Liver (tissue), 9 donors: ENCODE results near the gene CASTOR1. TPM values are rescaled to one million over a fixed set of nuclear protein-coding genes. Genes with fewer than 3 reads are reported as not detected.
A peak's percentile ranks its signal among the peaks of the same experiment; 100 is the strongest.
"Not testable (repeated sequence)": the region's sequence is repeated elsewhere in the genome, so short reads cannot be mapped to it uniquely, and the experiment has no call there.

Source experiments
- DNase-seq: peaks from one replicate; pipeline ENCODE4 v3.0.0-alpha.2; 2017; ENCODE audit warnings: low spot score
- H3K27ac ChIP-seq, 2 donors: one replicate each; pipeline ENCODE4 v1.7.0; 2013; ENCODE audit warnings: inconsistent platforms in 2 of 2, low read length in 2 of 2, control low read depth in 1 of 2, low read depth in 1 of 2, mild to moderate bottlenecking in 1 of 2
- H3K27me3 ChIP-seq, 4 donors: one replicate each; pipeline versions ENCODE4 v1.6.1 to v1.7.0; 2013; ENCODE audit warnings: low read length in 3 of 4, inconsistent platforms in 1 of 4, mild to moderate bottlenecking in 1 of 4, moderate library complexity in 1 of 4; ENCODE audit not compliant: control insufficient read depth in 4 of 4, insufficient read depth in 4 of 4
- H3K36me3 ChIP-seq, 4 donors: one replicate each; pipeline versions ENCODE4 v1.6.1 to v1.7.0; 2013; ENCODE audit warnings: low read length in 3 of 4, mild to moderate bottlenecking in 3 of 4, low read depth in 1 of 4, moderate library complexity in 1 of 4; ENCODE audit not compliant: control insufficient read depth in 4 of 4, insufficient read depth in 3 of 4
- H3K4me1 ChIP-seq, 4 donors: one replicate each; pipeline versions ENCODE4 v1.6.1 to v1.7.0; 2013; ENCODE audit warnings: low read length in 3 of 4, mild to moderate bottlenecking in 3 of 4, moderate library complexity in 1 of 4; ENCODE audit not compliant: control insufficient read depth in 4 of 4, insufficient read depth in 4 of 4
- H3K4me3 ChIP-seq, 3 donors: one replicate each; pipeline versions ENCODE4 v1.6.1 to v1.7.0; 2013; ENCODE audit warnings: low read length in 3 of 3, control low read depth in 1 of 3, low read depth in 1 of 3, mild to moderate bottlenecking in 1 of 3
- H3K9ac ChIP-seq, 2 donors: one replicate each; pipeline ENCODE4 v1.7.0; 2013; ENCODE audit warnings: low read length in 2 of 2, mild to moderate bottlenecking in 2 of 2, moderate library complexity in 2 of 2, control low read depth in 1 of 2, low read depth in 1 of 2
- H3K9me3 ChIP-seq, 4 donors: one replicate each; pipeline versions ENCODE4 v1.6.1 to v1.7.0; 2013; ENCODE audit warnings: low read length in 3 of 4; ENCODE audit not compliant: control insufficient read depth in 4 of 4
- FOXA1 ChIP-seq: IDR thresholded peaks from 2 replicates; pipeline ENCODE4 v1.6.1; 2016; ENCODE audit warnings: antibody characterized with exemption
- FOXA2 ChIP-seq: IDR thresholded peaks from 2 replicates; pipeline ENCODE4 v1.6.1; 2016; ENCODE audit warnings: antibody characterized with exemption
- GABPA ChIP-seq, 2 donors: IDR thresholded peaks in 1 of 2; conservative IDR thresholded peaks in 1 of 2; 2 replicates each; pipeline ENCODE4 v1.6.1; 2016; ENCODE audit warnings: antibody characterized with exemption in 2 of 2, mild to moderate bottlenecking in 1 of 2, moderate library complexity in 1 of 2
- HNF4A ChIP-seq, 2 donors: conservative IDR thresholded peaks; 2 replicates each; pipeline ENCODE4 v1.6.1; 2016; ENCODE audit warnings: antibody characterized with exemption in 2 of 2, mild to moderate bottlenecking in 2 of 2
- HNF4G ChIP-seq: IDR thresholded peaks from 2 replicates; pipeline ENCODE4 v1.6.1; 2016; ENCODE audit warnings: antibody characterized with exemption
- JUND ChIP-seq, 2 donors: IDR thresholded peaks; 2 replicates each; pipeline ENCODE4 v1.6.1; 2016; ENCODE audit warnings: antibody characterized with exemption in 2 of 2
- NR2F2 ChIP-seq: IDR thresholded peaks from 2 replicates; pipeline ENCODE4 v1.6.1; 2016; ENCODE audit warnings: antibody characterized with exemption
- SP1 ChIP-seq: IDR thresholded peaks from 2 replicates; pipeline ENCODE4 v1.6.1; 2018; ENCODE audit warnings: antibody characterized with exemption, mild to moderate bottlenecking
- TAF1 ChIP-seq: conservative IDR thresholded peaks from 2 replicates; pipeline ENCODE4 v1.6.1; 2016; ENCODE audit warnings: antibody characterized with exemption, mild to moderate bottlenecking
- WGBS: extraction: QIAGEN DNeasy Blood & Tissue Kit; methylation state at CpG from one replicate; pipeline ENCODE4 v1.1.7; 2013; 5-methylcytosine and 5-hydroxymethylcytosine counted together
- polyA plus RNA-seq, 2 donors: library from polyadenylated mRNA; stranded (reverse) in 1 of 2; unstranded in 1 of 2; fragments of 200-250 nt in 1 of 2; fragments of >200 nt in 1 of 2; fragmentation: Nextera tagmentation in 1 of 2; extraction: Ambion mirVana in 1 of 2; gene quantifications; one replicate each; pipeline versions ENCODE4 v1.2.1 to v1.2.3, GENCODE V29; 2013 to 2015
- total RNA-seq, 2 donors: library from RNA; depleted of rRNA; stranded (reverse); fragments of >200 nt; gene quantifications; one replicate each; pipeline ENCODE4 v1.2.3, GENCODE V29; 2014
- TF ChIP-seq, protein P1 (sequence below): IDR thresholded peaks from 2 replicates; pipeline ENCODE4 v1.6.1; 2016; ENCODE audit warnings: antibody characterized with exemption, mild to moderate bottlenecking
- TF ChIP-seq, protein P2 (sequence below): IDR thresholded peaks from 2 replicates; pipeline ENCODE4 v1.6.1; 2016; ENCODE audit warnings: antibody characterized with exemption
- TF ChIP-seq, protein P3 (sequence below): fragments of 150-350 bp; IDR thresholded peaks from 2 replicates; pipeline ENCODE4 v1.5.1; 2017; ENCODE audit warnings: improper control_type of control experiment, low read depth, low read length; ENCODE audit not compliant: missing input control
- TF ChIP-seq, protein P4 (sequence below): IDR thresholded peaks from 2 replicates; pipeline ENCODE4 v1.6.1; 2016; ENCODE audit warnings: antibody characterized with exemption
- donor health status: healthy.
- donor health status: healthy.
- donor health status: healthy.
- donor health status: healthy.
- donor health status: healthy.

CASTOR1 gene
- total and polyA plus RNA-seq, 4 donors, result 1.8 to 5.4 (median 2.4) TPM

DNA sequence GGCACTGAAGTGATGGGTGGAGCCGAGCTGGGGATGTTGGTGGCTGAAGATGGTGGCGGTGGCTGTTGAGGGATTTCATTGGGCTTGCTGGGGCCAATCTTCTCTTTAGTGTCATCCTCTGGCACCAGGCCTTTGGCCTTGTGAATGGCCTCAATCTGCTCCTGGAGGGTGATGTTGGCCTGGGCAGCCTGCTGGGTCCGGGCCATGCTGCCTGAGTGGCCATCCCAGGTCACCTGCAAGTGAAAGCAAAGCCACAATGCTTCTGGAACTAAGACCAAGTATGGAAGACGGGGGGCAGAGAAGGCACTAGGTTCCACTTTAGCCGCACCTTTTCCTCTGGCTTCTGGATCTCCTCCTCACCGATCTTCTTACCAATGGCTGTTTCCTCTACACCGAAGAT, 49.5 kb upstream of the CASTOR1 start:
- Histone ChIP-seq H3K27ac (no peak overlapping the region), H3K9me3 (no peaks in the 10 kb centered on the region), H3K9ac (no peak overlapping the region), H3K27me3 (no peaks in the 10 kb centered on the region), H3K36me3 (peaks cover 49 to 96% (median 82%) of the 10 kb centered on the region in 4 donors), H3K4me1 (peaks cover 0 to 5% (median 4%) of the 10 kb centered on the region in 4 donors), H3K4me3 (no peak overlapping the region)
- no peak for DNase-seq
- TF ChIP-seq HNF4A (conservative IDR thresholded peaks at IDR 0.05) (no peak), NR2F2 (no peak), JUND (IDR thresholded peaks at IDR 0.05) (no peak), FOXA2 (no peak), SP1 (no peak), TAF1 (no peak), HNF4G (no peak), GABPA (IDR thresholded peaks at IDR 0.05 in 1 of 2, conservative IDR thresholded peaks at IDR 0.05 in 1 of 2) (no peak)
- TF ChIP-seq, protein P1, sequence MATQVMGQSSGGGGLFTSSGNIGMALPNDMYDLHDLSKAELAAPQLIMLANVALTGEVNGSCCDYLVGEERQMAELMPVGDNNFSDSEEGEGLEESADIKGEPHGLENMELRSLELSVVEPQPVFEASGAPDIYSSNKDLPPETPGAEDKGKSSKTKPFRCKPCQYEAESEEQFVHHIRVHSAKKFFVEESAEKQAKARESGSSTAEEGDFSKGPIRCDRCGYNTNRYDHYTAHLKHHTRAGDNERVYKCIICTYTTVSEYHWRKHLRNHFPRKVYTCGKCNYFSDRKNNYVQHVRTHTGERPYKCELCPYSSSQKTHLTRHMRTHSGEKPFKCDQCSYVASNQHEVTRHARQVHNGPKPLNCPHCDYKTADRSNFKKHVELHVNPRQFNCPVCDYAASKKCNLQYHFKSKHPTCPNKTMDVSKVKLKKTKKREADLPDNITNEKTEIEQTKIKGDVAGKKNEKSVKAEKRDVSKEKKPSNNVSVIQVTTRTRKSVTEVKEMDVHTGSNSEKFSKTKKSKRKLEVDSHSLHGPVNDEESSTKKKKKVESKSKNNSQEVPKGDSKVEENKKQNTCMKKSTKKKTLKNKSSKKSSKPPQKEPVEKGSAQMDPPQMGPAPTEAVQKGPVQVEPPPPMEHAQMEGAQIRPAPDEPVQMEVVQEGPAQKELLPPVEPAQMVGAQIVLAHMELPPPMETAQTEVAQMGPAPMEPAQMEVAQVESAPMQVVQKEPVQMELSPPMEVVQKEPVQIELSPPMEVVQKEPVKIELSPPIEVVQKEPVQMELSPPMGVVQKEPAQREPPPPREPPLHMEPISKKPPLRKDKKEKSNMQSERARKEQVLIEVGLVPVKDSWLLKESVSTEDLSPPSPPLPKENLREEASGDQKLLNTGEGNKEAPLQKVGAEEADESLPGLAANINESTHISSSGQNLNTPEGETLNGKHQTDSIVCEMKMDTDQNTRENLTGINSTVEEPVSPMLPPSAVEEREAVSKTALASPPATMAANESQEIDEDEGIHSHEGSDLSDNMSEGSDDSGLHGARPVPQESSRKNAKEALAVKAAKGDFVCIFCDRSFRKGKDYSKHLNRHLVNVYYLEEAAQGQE, result no peak
- WGBS, result 95% methylated on average over 7 of the region's 7 CpGs

DNA sequence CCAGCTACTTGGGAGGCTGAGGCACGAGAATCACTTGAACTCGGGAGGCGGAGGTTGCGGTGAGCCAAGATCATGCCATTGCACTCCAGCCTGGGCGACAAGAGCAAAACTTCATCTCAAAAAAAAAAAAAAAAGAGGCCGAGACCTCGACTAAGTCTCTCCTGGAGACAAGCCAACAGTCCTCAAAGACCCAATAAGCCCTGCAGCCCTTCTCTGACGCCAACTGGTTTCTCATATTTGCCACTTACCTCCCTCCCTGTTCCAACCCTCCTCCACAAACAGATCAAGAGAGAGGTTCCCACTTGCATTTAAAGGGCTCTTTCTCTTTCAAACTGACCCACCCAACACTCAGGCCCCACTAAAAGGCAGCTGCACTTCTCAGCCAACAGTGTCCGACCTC, 49.0 kb upstream of the CASTOR1 start:
- H3K4me1 ChIP-seq, DNase-seq, H3K27me3 ChIP-seq, H3K27ac ChIP-seq, H3K4me3 ChIP-seq, H3K9ac ChIP-seq, H3K9me3 ChIP-seq: not testable (repeated sequence)
- H3K36me3 ChIP-seq, result peaks cover 51 to 96% (median 82%) of the 10 kb centered on the region in 4 donors
- WGBS, result 91% methylated on average over 9 of the region's 9 CpGs

DNA sequence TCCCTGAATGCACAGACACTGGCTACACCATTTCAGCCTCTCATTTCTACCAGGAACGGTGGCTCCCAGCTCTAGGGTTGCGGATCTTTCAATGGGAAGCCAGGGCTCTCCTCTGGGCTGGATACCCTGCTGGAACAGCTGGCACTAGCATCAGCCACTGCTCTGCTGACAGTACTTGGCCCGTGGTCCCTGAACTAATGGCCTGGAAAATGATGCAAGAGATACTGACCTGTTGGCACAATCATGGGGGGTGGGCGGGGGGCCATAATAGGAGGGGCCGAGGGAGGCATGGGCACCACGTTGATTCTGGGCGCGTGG, 48.1 kb upstream of the CASTOR1 start:
- no peaks in the 10 kb centered on the region for H3K9me3 ChIP-seq
- no peak overlapping the region for H3K27ac ChIP-seq
- H3K4me1 ChIP-seq, result peaks cover 0 to 5% (median 4%) of the 10 kb centered on the region in 4 donors
- WGBS, result 74% methylated on average over 8 of the region's 8 CpGs
- H3K27me3 ChIP-seq, result no peaks in the 10 kb centered on the region
- no peak for DNase-seq
- H3K9ac ChIP-seq, result no peak overlapping the region
- H3K36me3 ChIP-seq, result peaks cover 49 to 96% (median 79%) of the 10 kb centered on the region in 4 donors
- H3K4me3 ChIP-seq, result no peak overlapping the region
- TF ChIP-seq SP1 (no peak), HNF4A (conservative IDR thresholded peaks at IDR 0.05) (peak in 1 of 2 donors; percentile 13), FOXA1 (no peak)
- TF ChIP-seq, protein P2, sequence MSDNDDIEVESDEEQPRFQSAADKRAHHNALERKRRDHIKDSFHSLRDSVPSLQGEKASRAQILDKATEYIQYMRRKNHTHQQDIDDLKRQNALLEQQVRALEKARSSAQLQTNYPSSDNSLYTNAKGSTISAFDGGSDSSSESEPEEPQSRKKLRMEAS, result no peak
- TF ChIP-seq, protein P3, sequence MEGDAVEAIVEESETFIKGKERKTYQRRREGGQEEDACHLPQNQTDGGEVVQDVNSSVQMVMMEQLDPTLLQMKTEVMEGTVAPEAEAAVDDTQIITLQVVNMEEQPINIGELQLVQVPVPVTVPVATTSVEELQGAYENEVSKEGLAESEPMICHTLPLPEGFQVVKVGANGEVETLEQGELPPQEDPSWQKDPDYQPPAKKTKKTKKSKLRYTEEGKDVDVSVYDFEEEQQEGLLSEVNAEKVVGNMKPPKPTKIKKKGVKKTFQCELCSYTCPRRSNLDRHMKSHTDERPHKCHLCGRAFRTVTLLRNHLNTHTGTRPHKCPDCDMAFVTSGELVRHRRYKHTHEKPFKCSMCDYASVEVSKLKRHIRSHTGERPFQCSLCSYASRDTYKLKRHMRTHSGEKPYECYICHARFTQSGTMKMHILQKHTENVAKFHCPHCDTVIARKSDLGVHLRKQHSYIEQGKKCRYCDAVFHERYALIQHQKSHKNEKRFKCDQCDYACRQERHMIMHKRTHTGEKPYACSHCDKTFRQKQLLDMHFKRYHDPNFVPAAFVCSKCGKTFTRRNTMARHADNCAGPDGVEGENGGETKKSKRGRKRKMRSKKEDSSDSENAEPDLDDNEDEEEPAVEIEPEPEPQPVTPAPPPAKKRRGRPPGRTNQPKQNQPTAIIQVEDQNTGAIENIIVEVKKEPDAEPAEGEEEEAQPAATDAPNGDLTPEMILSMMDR, result no peak
- TF ChIP-seq, protein P4, sequence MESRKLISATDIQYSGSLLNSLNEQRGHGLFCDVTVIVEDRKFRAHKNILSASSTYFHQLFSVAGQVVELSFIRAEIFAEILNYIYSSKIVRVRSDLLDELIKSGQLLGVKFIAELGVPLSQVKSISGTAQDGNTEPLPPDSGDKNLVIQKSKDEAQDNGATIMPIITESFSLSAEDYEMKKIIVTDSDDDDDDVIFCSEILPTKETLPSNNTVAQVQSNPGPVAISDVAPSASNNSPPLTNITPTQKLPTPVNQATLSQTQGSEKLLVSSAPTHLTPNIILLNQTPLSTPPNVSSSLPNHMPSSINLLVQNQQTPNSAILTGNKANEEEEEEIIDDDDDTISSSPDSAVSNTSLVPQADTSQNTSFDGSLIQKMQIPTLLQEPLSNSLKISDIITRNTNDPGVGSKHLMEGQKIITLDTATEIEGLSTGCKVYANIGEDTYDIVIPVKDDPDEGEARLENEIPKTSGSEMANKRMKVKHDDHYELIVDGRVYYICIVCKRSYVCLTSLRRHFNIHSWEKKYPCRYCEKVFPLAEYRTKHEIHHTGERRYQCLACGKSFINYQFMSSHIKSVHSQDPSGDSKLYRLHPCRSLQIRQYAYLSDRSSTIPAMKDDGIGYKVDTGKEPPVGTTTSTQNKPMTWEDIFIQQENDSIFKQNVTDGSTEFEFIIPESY, result no peak
